ENCODE results near the gene NBEA.

GRCh38 chr13:35127466-35127865 lies 185.4 kb downstream of the NBEA start:
- TF ChIP-seq CTCF (IDR thresholded peaks at IDR 0.05): no peak
- TF ChIP-seq POLR2A (IDR thresholded peaks at IDR 0.05): no peak
